ENCODE measurements around the gene XRCC1. TPM values are rescaled to one million over a fixed set of nuclear protein-coding genes. Genes with fewer than 3 reads are reported as not detected.
"Not testable (repeated sequence)": the region's sequence is repeated elsewhere in the genome, so short reads cannot be mapped to it uniquely, and the experiment has no call there.

XRCC1 gene
- total RNA-seq, 6 experiments from 2014 or later = 5.5 to 8.4 (median 7.5) TPM

DNA sequence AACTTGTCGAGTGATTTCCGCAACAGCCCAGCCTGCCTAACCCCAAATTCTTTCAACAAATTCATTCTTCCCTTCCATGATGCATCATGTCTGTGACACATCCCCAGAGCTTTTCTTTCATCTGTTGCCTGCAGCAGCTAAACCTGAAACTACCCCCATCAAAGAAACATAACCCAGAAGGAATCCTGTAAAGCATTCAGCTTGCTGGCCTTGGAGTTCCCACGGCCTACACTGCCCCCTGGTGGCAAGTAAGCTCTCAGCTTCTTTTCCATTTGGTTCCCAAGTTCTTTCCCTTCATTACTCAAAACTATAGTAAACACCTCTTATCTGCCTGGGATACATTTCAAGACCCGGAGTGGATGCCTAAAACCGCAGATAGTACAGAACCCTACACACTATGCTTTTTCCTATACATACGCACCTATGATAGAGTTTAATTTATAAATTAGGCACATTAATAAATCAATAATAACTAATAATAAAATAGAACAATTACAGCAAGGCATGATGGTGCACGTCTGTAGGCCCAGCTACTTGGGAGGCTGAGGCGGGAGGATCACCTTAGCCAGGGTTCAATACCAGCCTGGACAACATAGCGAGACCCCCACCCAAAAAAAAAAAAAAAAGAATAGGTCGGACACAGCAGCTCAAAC is 55.8 kb downstream of the XRCC1 start:
- intact Hi-C loops (cut with DNase I) = loop anchor here (5.0 kb wide), 2 partner anchors 67 to 72 kb away; no protein-coding TSS in a partner anchor
- H3K4me3 ChIP-seq = no peak overlapping the region

DNA sequence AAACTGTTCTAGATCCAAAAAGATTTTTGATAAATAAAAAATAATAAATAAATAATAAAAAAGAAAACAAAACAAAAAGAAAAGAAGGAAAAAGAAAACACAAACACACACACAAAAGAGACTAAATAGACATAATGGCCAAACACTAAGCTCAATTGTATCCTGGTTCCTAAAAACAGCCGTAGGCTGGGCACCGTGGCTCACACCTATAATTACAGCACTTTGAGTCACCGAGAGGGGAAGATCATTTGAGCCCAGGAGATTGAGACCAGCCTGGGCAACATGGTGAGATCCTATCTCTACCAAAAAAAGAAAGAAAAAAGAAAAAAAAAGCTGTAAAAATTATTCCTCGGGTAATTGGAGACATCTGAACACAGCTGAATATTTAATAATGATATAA is 57.3 kb downstream of the XRCC1 start:
- Histone ChIP-seq H3K27me3 (no peaks in the 10 kb centered on the region), H3K4me1 (peaks cover 0 to 6% (median 0%) of the 10 kb centered on the region in 4 donors), H3K4me3 (no peak overlapping the region), H3K9me3 (no peaks in the 10 kb centered on the region), H3K36me3 (no peaks in the 10 kb centered on the region), H3K27ac (no peak overlapping the region)
- TF ChIP-seq POLR2A (IDR thresholded peaks at IDR 0.05) = no peak
- TF ChIP-seq CTCF (IDR thresholded peaks at IDR 0.05) = no peak
- no peak for DNase-seq
- WGBS (ENCODE audit: insufficient coverage, low coverage, low lambda C conversion rate, missing lambda C conversion rate) = 92% methylated on average over 2 of the region's 4 CpGs
- intact Hi-C loops (cut with DNase I) = no loop called here
- ATAC-seq = no peak

More for the DNA sequence above, 55.8 kb downstream of the XRCC1 start:
- Histone ChIP-seq H3K9me3 (no peaks in the 10 kb centered on the region), H3K36me3 (no peaks in the 10 kb centered on the region), H3K4me1 (peaks cover 0 to 2% (median under 1%) of the 10 kb centered on the region in 4 donors), H3K27me3 (no peaks in the 10 kb centered on the region), H3K27ac (no peak overlapping the region)
- 48% methylated on average over 10 of the region's 10 CpGs for WGBS (ENCODE audit: insufficient coverage, low coverage, low lambda C conversion rate, missing lambda C conversion rate)
- TF ChIP-seq POLR2A (IDR thresholded peaks at IDR 0.05) (no peak), CTCF (IDR thresholded peaks at IDR 0.05) (peak; percentile 90 to 94 (median 91))
- peak; percentile 74 to 77 (median 77) for DNase-seq
- ATAC-seq = peak; percentile 89 to 96 (median 94)

DNA sequence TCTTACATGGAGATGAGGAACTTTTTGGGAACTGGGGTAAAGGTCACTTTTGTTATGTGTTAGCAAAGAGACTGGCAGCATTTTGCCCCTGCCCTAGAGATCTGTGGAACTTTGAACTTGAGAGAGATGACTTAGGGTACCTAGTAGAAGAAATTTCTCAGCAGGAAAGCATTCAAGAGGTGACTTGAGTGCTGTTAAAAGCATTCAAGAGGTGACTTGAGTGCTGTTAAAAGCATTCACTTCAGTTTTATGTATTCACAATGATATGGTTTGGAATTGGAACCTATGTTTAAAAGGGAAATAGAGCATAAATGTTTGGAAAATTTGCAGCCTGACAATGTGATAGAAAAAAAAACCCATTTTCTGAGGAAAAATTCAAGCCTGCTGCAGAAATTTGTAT is 62.9 kb downstream of the XRCC1 start:
- Histone ChIP-seq H3K4me1 (peaks cover 0 to 14% (median 0%) of the 10 kb centered on the region in 4 donors), H3K36me3 (peaks cover 0 to 30% (median 4%) of the 10 kb centered on the region in 4 donors)
- intact Hi-C loops (cut with DNase I); H3K4me3 ChIP-seq; H3K9me3 ChIP-seq; H3K27me3 ChIP-seq; H3K27ac ChIP-seq; DNase-seq; ATAC-seq: not testable (repeated sequence)

- no peaks in the 10 kb centered on the region for H3K27me3 ChIP-seq
- H3K9me3 ChIP-seq = no peaks in the 10 kb centered on the region
- DNase-seq (no peak), ATAC-seq (no peak)
- no peak overlapping the region for H3K27ac ChIP-seq
- peaks cover 0 to 30% (median 4%) of the 10 kb centered on the region in 4 donors for H3K36me3 ChIP-seq
- H3K4me1 ChIP-seq = peaks cover 0 to 14% (median 0%) of the 10 kb centered on the region in 4 donors
- H3K4me3 ChIP-seq = no peak overlapping the region
- intact Hi-C loops (cut with DNase I) = no loop called here
- WGBS (ENCODE audit: insufficient coverage, low coverage, low lambda C conversion rate, missing lambda C conversion rate) = 78% methylated on average over 3 of the region's 5 CpGs
- TF ChIP-seq POLR2A (IDR thresholded peaks at IDR 0.05) = no peak
These were observed 64.0 kb downstream of the XRCC1 start for GRCh38 chr19:43511324-43511723.

- no peaks in the 10 kb centered on the region for H3K9me3 ChIP-seq
- peaks cover 0 to 30% (median 6%) of the 10 kb centered on the region in 4 donors for H3K36me3 ChIP-seq
- no peaks in the 10 kb centered on the region for H3K27me3 ChIP-seq
- intact Hi-C loops (cut with DNase I) = no loop called here
- WGBS (ENCODE audit: insufficient coverage, low coverage, low lambda C conversion rate, missing lambda C conversion rate) = 94% methylated on average over 3 of the region's 9 CpGs
- no peak for ATAC-seq
- no peak for DNase-seq
- H3K4me3 ChIP-seq = no peak overlapping the region
- H3K27ac ChIP-seq = no peak overlapping the region
- peaks cover 0 to 14% (median 0%) of the 10 kb centered on the region in 4 donors for H3K4me1 ChIP-seq
- TF ChIP-seq POLR2A (IDR thresholded peaks at IDR 0.05) (no peak), CTCF (IDR thresholded peaks at IDR 0.05) (no peak)
These were observed 64.6 kb downstream of the XRCC1 start for GRCh38 chr19:43510713-43511112.

Measured in right lobe of liver (tissue), 6 donors.